Gastrocnemius medialis (tissue), 4 donors: Measurements from ENCODE around the gene ZNF571.

Source experiments
- POLR2A ChIP-seq, 2 donors: fragments of 450-650 bp; IDR thresholded peaks; one replicate each; pipeline ENCODE4 v1.6.1; 2017; ENCODE audit warnings: antibody characterized with exemption in 2 of 2, mild to moderate bottlenecking in 2 of 2, moderate library complexity in 2 of 2
- TF ChIP-seq, protein P1 (sequence below), 5 experiments: fragments of 450-650 bp in 3 of 5; fragments of 200-600 bp in 2 of 5; sonication (generic) in 2 of 5; IDR thresholded peaks in 4 of 5; conservative IDR thresholded peaks in 1 of 5; 1 replicate in 4 of 5; 2 replicates in 1 of 5; pipeline ENCODE4 v1.5.1; 2016 to 2019; ENCODE audit warnings: antibody characterized with exemption in 5 of 5, mild to moderate bottlenecking in 3 of 5, moderate library complexity in 3 of 5

DNA sequence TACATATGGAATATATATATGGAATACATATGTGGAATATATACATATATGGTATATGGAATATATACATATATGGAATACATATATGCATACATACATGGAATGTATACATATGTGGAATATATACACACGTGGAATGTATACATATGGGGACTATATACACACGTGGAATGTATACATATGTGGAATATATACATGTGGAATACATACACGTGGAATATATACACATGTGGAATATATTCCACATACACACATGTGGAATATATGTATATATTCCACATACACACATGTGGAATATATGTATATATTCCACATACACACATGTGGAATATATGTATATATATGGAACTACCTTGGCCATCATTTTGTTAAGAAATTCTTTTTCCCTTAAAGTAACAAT, 31.1 kb downstream of the ZNF571 start:
- TF ChIP-seq, protein P1, sequence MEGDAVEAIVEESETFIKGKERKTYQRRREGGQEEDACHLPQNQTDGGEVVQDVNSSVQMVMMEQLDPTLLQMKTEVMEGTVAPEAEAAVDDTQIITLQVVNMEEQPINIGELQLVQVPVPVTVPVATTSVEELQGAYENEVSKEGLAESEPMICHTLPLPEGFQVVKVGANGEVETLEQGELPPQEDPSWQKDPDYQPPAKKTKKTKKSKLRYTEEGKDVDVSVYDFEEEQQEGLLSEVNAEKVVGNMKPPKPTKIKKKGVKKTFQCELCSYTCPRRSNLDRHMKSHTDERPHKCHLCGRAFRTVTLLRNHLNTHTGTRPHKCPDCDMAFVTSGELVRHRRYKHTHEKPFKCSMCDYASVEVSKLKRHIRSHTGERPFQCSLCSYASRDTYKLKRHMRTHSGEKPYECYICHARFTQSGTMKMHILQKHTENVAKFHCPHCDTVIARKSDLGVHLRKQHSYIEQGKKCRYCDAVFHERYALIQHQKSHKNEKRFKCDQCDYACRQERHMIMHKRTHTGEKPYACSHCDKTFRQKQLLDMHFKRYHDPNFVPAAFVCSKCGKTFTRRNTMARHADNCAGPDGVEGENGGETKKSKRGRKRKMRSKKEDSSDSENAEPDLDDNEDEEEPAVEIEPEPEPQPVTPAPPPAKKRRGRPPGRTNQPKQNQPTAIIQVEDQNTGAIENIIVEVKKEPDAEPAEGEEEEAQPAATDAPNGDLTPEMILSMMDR (IDR thresholded peaks at IDR 0.05 in 4 of 5, conservative IDR thresholded peaks at IDR 0.05 in 1 of 5), result no peak
- TF ChIP-seq POLR2A (IDR thresholded peaks at IDR 0.05), result no peak
